Measurements from ENCODE around the gene MAP6. TPM values are rescaled to one million over a fixed set of nuclear protein-coding genes. Genes with fewer than 3 reads are reported as not detected.
"Not testable (repeated sequence)": the region's sequence is repeated elsewhere in the genome, so short reads cannot be mapped to it uniquely, and the experiment has no call there.

The MAP6 gene
- total RNA-seq, 1 experiment from 2014 or later, result 3.0 TPM

DNA sequence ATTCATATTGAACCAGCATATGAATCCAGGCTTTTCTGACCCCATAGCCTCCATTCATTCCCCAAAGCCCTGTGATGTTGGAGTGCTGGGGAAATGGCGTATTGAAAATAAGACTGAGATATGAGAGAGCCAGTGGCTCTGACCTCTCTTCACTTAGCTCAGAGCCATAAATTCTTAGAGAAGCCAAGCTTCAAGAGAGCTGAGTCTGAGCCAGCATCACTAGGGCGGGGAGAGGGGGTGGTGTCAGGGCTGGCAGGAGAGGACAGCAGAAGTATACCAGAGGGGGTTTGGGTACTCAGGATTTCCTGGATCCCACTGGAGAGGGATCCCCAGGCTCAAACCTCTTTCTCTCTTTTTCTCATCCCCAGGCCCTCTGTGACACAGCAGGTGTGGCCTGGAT is 32.1 kb upstream of the MAP6 start:
- H3K9me2 ChIP-seq (replicated peaks; ENCODE audit: insufficient read depth, low read length), result no peaks in the 10 kb centered on the region
- DNase-seq, result no peak
- H3K79me2 ChIP-seq (ENCODE audit: low read length), result no peaks in the 10 kb centered on the region
- no peaks in the 10 kb centered on the region for H3K4me1 ChIP-seq (ENCODE audit: low read length)
- H4K20me1 ChIP-seq (ENCODE audit: insufficient read depth, low read depth, low read length), result no peaks in the 10 kb centered on the region
- H3K27me3 ChIP-seq (ENCODE audit: low read length), result no peaks in the 10 kb centered on the region
- H3K4me3 ChIP-seq (ENCODE audit: low read length), result no peak overlapping the region
- no peak overlapping the region for H3K4me2 ChIP-seq (ENCODE audit: low read depth, low read length, poor library complexity, severe bottlenecking)
- H3K36me3 ChIP-seq (ENCODE audit: insufficient read depth, low read length), result no peaks in the 10 kb centered on the region
- no peak overlapping the region for H3K9ac ChIP-seq (ENCODE audit: low read length)
- no peak overlapping the region for H3K27ac ChIP-seq (ENCODE audit: low read length)
- H3K9me3 ChIP-seq (ENCODE audit: low read length), result no peaks in the 10 kb centered on the region
- H2AFZ ChIP-seq (ENCODE audit: low read length), result no peak overlapping the region

DNA sequence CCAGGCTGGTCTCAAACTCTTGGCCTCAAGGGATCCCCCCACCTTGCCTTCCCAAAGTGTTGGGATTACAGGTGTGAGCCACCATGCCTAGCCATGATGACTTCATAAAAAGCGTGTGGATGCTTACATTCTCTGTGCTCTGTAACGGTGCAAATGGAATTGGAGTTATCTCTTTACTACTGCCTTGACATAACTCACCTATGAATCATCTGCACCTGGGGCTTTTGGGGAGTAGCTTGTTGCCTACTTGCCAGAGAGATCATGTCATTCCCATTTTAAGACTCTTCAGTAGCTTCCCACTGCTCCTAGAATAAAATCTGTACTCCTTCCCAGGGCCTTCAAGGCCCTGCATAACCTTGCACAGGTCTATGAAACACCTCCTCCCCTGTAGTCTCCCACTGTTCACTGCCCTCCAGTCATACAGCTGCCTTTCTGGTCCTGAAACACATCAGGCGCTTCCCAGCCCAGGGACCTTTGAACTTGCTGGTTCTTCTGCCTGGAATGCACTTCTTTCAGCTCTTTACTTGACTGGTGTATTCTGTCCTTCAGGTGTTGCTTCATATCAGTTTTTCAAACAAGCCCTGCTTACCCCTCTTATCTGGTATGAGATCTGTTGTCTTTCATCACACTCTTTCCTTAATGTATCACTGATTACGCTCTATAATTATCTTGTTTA is 29.2 kb upstream of the MAP6 start:
- Histone ChIP-seq H3K9me2 (replicated peaks; ENCODE audit: insufficient read depth, low read length) (no peaks in the 10 kb centered on the region), H3K79me2 (ENCODE audit: low read length) (no peaks in the 10 kb centered on the region), H3K4me1 (ENCODE audit: low read length) (no peaks in the 10 kb centered on the region), H3K9me3 (ENCODE audit: low read length) (no peaks in the 10 kb centered on the region), H3K4me2 (ENCODE audit: low read depth, low read length, poor library complexity, severe bottlenecking) (no peak overlapping the region), H3K36me3 (ENCODE audit: insufficient read depth, low read length) (no peaks in the 10 kb centered on the region), H3K27me3 (ENCODE audit: low read length) (no peaks in the 10 kb centered on the region), H3K9ac (ENCODE audit: low read length) (no peak overlapping the region), H3K4me3 (ENCODE audit: low read length) (no peak overlapping the region), H4K20me1 (ENCODE audit: insufficient read depth, low read depth, low read length) (no peaks in the 10 kb centered on the region), H2AFZ (ENCODE audit: low read length) (no peak overlapping the region), H3K27ac (ENCODE audit: low read length) (no peak overlapping the region)
- DNase-seq, result no peak

GRCh38 chr11:75691804-75692203 is 23.0 kb upstream of the MAP6 start:
- no peaks in the 10 kb centered on the region for H3K9me3 ChIP-seq (ENCODE audit: low read length)
- no peaks in the 10 kb centered on the region for H3K27me3 ChIP-seq (ENCODE audit: low read length)
- H3K4me2 ChIP-seq (ENCODE audit: low read depth, low read length, poor library complexity, severe bottlenecking), result no peak overlapping the region
- no peak overlapping the region for H3K9ac ChIP-seq (ENCODE audit: low read length)
- H3K4me3 ChIP-seq (ENCODE audit: low read length), result no peak overlapping the region
- H3K36me3 ChIP-seq (ENCODE audit: insufficient read depth, low read length), result no peaks in the 10 kb centered on the region
- no peaks in the 10 kb centered on the region for H4K20me1 ChIP-seq (ENCODE audit: insufficient read depth, low read depth, low read length)
- no peaks in the 10 kb centered on the region for H3K4me1 ChIP-seq (ENCODE audit: low read length)
- DNase-seq, result no peak
- H3K27ac ChIP-seq (ENCODE audit: low read length), result no peak overlapping the region
- no peaks in the 10 kb centered on the region for H3K79me2 ChIP-seq (ENCODE audit: low read length)
- H2AFZ ChIP-seq (ENCODE audit: low read length), result no peak overlapping the region
- H3K9me2 ChIP-seq (replicated peaks; ENCODE audit: insufficient read depth, low read length), result no peaks in the 10 kb centered on the region

DNA sequence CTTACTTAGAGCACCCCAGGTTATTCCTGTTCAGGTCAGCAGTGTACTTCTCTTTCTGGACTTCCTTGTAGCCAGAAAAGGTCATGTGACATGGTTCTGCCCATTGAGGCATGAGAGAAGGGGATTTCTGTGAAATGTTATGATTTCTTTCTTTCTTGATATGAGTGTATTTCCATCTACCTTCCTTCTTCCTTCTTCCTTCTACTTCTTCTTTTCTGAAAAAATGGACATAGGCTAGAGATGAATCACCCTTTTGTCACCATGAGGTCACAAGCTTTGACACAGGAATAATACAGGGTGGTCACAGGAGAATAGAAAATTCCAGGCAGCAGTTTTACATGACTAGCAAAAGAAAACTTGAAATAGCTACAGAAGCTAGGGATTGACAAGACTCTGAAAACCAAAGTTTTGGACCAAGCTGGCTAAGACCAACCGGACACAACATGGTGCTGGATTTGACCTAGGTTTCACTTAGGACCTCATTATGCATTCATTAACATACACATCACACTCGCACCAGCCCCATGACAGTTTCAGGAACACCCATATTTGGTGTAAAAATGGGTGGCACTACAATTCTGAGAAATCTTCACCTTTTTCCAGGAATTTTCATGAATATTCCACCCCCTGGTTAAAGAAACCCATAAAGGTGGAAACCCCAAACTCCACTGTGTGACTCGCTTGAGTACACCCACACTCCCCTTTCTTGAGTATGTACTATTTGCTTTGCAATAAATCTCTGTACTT is 21.2 kb upstream of the MAP6 start:
- Histone ChIP-seq H4K20me1 (ENCODE audit: insufficient read depth, low read depth, low read length) (no peaks in the 10 kb centered on the region), H3K36me3 (ENCODE audit: insufficient read depth, low read length) (no peaks in the 10 kb centered on the region), H3K9me2 (replicated peaks; ENCODE audit: insufficient read depth, low read length) (no peaks in the 10 kb centered on the region), H3K4me1 (ENCODE audit: low read length) (no peaks in the 10 kb centered on the region), H2AFZ (ENCODE audit: low read length) (no peak overlapping the region), H3K9ac (ENCODE audit: low read length) (no peak overlapping the region), H3K27ac (ENCODE audit: low read length) (no peak overlapping the region), H3K27me3 (ENCODE audit: low read length) (no peaks in the 10 kb centered on the region), H3K4me2 (ENCODE audit: low read depth, low read length, poor library complexity, severe bottlenecking) (no peak overlapping the region), H3K4me3 (ENCODE audit: low read length) (no peak overlapping the region), H3K79me2 (ENCODE audit: low read length) (no peaks in the 10 kb centered on the region), H3K9me3 (ENCODE audit: low read length) (no peaks in the 10 kb centered on the region)
- DNase-seq, result no peak

- H3K9ac ChIP-seq (ENCODE audit: low read length); H3K27ac ChIP-seq (ENCODE audit: low read length); DNase-seq; H3K79me2 ChIP-seq (ENCODE audit: low read length); H3K27me3 ChIP-seq (ENCODE audit: low read length); H3K4me1 ChIP-seq (ENCODE audit: low read length); H4K20me1 ChIP-seq (ENCODE audit: insufficient read depth, low read depth, low read length); H3K4me2 ChIP-seq (ENCODE audit: low read depth, low read length, poor library complexity, severe bottlenecking); H3K9me3 ChIP-seq (ENCODE audit: low read length); H3K9me2 ChIP-seq (replicated peaks; ENCODE audit: insufficient read depth, low read length); H3K36me3 ChIP-seq (ENCODE audit: insufficient read depth, low read length); H2AFZ ChIP-seq (ENCODE audit: low read length); H3K4me3 ChIP-seq (ENCODE audit: low read length): not testable (repeated sequence)
Measured at GRCh38 chr11:75683856-75684255, 15.0 kb upstream of the MAP6 start.

GRCh38 chr11:75679566-75679965 is 10.7 kb upstream of the MAP6 start:
- H3K27me3 ChIP-seq (ENCODE audit: low read length), result no peaks in the 10 kb centered on the region
- no peak overlapping the region for H3K4me3 ChIP-seq (ENCODE audit: low read length)
- H3K9me2 ChIP-seq (replicated peaks; ENCODE audit: insufficient read depth, low read length), result no peaks in the 10 kb centered on the region
- no peaks in the 10 kb centered on the region for H3K4me1 ChIP-seq (ENCODE audit: low read length)
- H3K36me3 ChIP-seq (ENCODE audit: insufficient read depth, low read length), result no peaks in the 10 kb centered on the region
- no peak overlapping the region for H2AFZ ChIP-seq (ENCODE audit: low read length)
- no peak for DNase-seq
- no peaks in the 10 kb centered on the region for H4K20me1 ChIP-seq (ENCODE audit: insufficient read depth, low read depth, low read length)
- H3K9me3 ChIP-seq (ENCODE audit: low read length), result no peaks in the 10 kb centered on the region; the same call in 1 of the 2 replicates
- H3K4me2 ChIP-seq (ENCODE audit: low read depth, low read length, poor library complexity, severe bottlenecking), result no peak overlapping the region
- no peak overlapping the region for H3K27ac ChIP-seq (ENCODE audit: low read length)
- H3K9ac ChIP-seq (ENCODE audit: low read length), result no peak overlapping the region
- no peaks in the 10 kb centered on the region for H3K79me2 ChIP-seq (ENCODE audit: low read length)

DNA sequence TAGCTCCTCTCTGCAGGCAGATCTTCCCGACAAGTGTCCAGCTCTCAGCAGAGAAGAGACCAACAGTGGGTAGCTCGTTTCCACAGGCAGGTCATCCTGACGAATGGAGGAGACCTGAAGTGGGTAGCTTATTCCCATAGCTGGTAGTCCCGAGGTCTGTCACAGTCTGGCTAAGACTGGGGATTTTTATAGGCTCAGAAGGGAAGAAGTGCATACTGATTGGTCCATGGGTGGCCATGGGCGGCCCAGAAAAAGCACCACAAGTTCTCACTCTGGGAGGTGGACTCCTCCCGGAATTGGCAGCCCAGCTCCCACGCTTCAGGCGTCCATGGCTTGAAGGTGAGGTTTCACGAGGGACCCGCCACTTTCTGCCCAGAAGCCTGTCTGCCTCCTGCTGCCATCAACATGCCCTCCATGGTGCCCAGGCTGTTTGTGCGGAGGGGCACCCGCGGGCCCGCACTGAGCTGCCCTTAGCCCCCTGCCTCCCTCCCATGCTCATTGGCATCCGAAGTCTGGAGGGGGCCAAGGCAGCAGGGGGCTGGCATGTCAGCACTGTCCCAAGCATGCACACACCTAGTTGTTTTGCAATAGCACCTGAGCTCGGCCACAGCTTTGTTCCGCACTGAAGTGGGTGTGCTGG is 9.9 kb upstream of the MAP6 start:
- no peaks in the 10 kb centered on the region for H3K36me3 ChIP-seq (ENCODE audit: insufficient read depth, low read length)
- H3K9me2 ChIP-seq (replicated peaks; ENCODE audit: insufficient read depth, low read length), result no peaks in the 10 kb centered on the region
- no peak for DNase-seq
- H3K9me3 ChIP-seq (ENCODE audit: low read length), result peaks cover 5% of the 10 kb centered on the region; the same call in 1 of the 2 replicates
- H3K4me2 ChIP-seq (ENCODE audit: low read depth, low read length, poor library complexity, severe bottlenecking), result no peak overlapping the region
- H3K27me3 ChIP-seq (ENCODE audit: low read length), result no peaks in the 10 kb centered on the region
- H2AFZ ChIP-seq (ENCODE audit: low read length), result no peak overlapping the region
- no peaks in the 10 kb centered on the region for H4K20me1 ChIP-seq (ENCODE audit: insufficient read depth, low read depth, low read length)
- no peaks in the 10 kb centered on the region for H3K4me1 ChIP-seq (ENCODE audit: low read length)
- no peak overlapping the region for H3K4me3 ChIP-seq (ENCODE audit: low read length)
- H3K9ac ChIP-seq (ENCODE audit: low read length), result no peak overlapping the region
- no peak overlapping the region for H3K27ac ChIP-seq (ENCODE audit: low read length)
- H3K79me2 ChIP-seq (ENCODE audit: low read length), result no peaks in the 10 kb centered on the region

DNA sequence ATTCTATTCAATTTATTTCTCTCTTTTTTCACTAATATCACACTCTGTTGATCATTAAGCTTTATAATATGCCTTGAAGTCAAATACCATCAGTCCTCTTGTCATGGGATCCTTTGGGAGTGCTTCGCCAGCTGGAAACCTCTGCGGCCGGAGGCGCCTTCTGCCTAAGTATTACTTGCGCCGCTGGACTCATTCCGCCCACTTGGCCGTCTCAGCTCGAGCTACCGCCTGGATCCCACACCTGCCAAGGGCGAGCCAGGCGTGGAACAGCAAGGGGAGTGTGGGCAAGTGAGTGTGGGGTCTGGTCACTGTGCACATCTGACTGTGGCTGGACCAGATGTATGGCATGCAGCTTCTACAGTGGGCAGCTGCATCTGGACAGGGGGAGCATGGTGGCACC is 9.1 kb upstream of the MAP6 start:
- H3K4me2 ChIP-seq (ENCODE audit: low read depth, low read length, poor library complexity, severe bottlenecking), result no peak overlapping the region
- no peaks in the 10 kb centered on the region for H3K4me1 ChIP-seq (ENCODE audit: low read length)
- H3K36me3 ChIP-seq (ENCODE audit: insufficient read depth, low read length), result no peaks in the 10 kb centered on the region; the same call in 1 of the 2 replicates
- H3K9me3 ChIP-seq (ENCODE audit: low read length), result peaks cover 5% of the 10 kb centered on the region; the same call in 1 of the 2 replicates
- H3K27me3 ChIP-seq (ENCODE audit: low read length), result no peaks in the 10 kb centered on the region
- no peaks in the 10 kb centered on the region for H3K9me2 ChIP-seq (replicated peaks; ENCODE audit: insufficient read depth, low read length)
- H3K4me3 ChIP-seq (ENCODE audit: low read length), result no peak overlapping the region
- no peaks in the 10 kb centered on the region for H4K20me1 ChIP-seq (ENCODE audit: insufficient read depth, low read depth, low read length)
- H2AFZ ChIP-seq (ENCODE audit: low read length), result no peak overlapping the region
- no peak overlapping the region for H3K27ac ChIP-seq (ENCODE audit: low read length)
- no peak overlapping the region for H3K9ac ChIP-seq (ENCODE audit: low read length)
- no peaks in the 10 kb centered on the region for H3K79me2 ChIP-seq (ENCODE audit: low read length)
- DNase-seq, result no peak

All from Karpas-422 (cell line).